ENCODE data around the gene LRRC28. TPM values are rescaled to one million over a fixed set of nuclear protein-coding genes. Genes with fewer than 3 reads are reported as not detected.

LRRC28 gene
- total RNA-seq, 1 donor from 2014 or later, result 26.9 TPM

GRCh38 chr15:99409097-99409473 lies 157.8 kb downstream of the LRRC28 start:
- Mint-ChIP-seq H3K4me1 (ENCODE audit: unreplicated experiment) (no peaks in the 10 kb centered on the region), H3K27ac (no peak overlapping the region), H3K9me3 (no peaks in the 10 kb centered on the region), H3K36me3 (no peaks in the 10 kb centered on the region), H3K27me3 (no peaks in the 10 kb centered on the region), H3K4me3 (no peak overlapping the region)
- peak; percentile 49 for TF ChIP-seq CTCF (conservative IDR thresholded peaks at IDR 0.05)
- DNase-seq (ENCODE audit: extremely low spot score, unreplicated experiment), result no peak

- H3K4me3 Mint-ChIP-seq, result no peak overlapping the region
- no peaks in the 10 kb centered on the region for H3K9me3 Mint-ChIP-seq
- no peak overlapping the region for H3K27ac Mint-ChIP-seq
- no peaks in the 10 kb centered on the region for H3K36me3 Mint-ChIP-seq
- no peaks in the 10 kb centered on the region for H3K27me3 Mint-ChIP-seq
- DNase-seq (ENCODE audit: extremely low spot score, unreplicated experiment), result no peak
- no peak for TF ChIP-seq CTCF (conservative IDR thresholded peaks at IDR 0.05)
- H3K4me1 Mint-ChIP-seq (ENCODE audit: unreplicated experiment), result no peaks in the 10 kb centered on the region
Observed at GRCh38 chr15:99409560-99409959, 158.3 kb downstream of the LRRC28 start.

- Mint-ChIP-seq H3K36me3 (no peaks in the 10 kb centered on the region), H3K4me1 (ENCODE audit: unreplicated experiment) (no peaks in the 10 kb centered on the region), H3K4me3 (no peak overlapping the region), H3K27me3 (no peaks in the 10 kb centered on the region), H3K9me3 (no peaks in the 10 kb centered on the region), H3K27ac (no peak overlapping the region)
- no peak for TF ChIP-seq CTCF (conservative IDR thresholded peaks at IDR 0.05)
- no peak for DNase-seq (ENCODE audit: extremely low spot score, unreplicated experiment)
Observed at GRCh38 chr15:99410477-99410876, 159.2 kb downstream of the LRRC28 start.

GRCh38 chr15:99411234-99411633 lies 160.0 kb downstream of the LRRC28 start:
- H3K27ac Mint-ChIP-seq, result no peak overlapping the region
- no peak for TF ChIP-seq CTCF (conservative IDR thresholded peaks at IDR 0.05)
- H3K4me1 Mint-ChIP-seq (ENCODE audit: unreplicated experiment), result no peaks in the 10 kb centered on the region
- H3K4me3 Mint-ChIP-seq, result no peak overlapping the region
- no peaks in the 10 kb centered on the region for H3K27me3 Mint-ChIP-seq
- no peak for DNase-seq (ENCODE audit: extremely low spot score, unreplicated experiment)
- no peaks in the 10 kb centered on the region for H3K9me3 Mint-ChIP-seq
- no peaks in the 10 kb centered on the region for H3K36me3 Mint-ChIP-seq

- no peaks in the 10 kb centered on the region for H3K27me3 Mint-ChIP-seq
- no peaks in the 10 kb centered on the region for H3K36me3 Mint-ChIP-seq
- H3K9me3 Mint-ChIP-seq, result no peaks in the 10 kb centered on the region
- H3K4me3 Mint-ChIP-seq, result no peak overlapping the region
- no peaks in the 10 kb centered on the region for H3K4me1 Mint-ChIP-seq (ENCODE audit: unreplicated experiment)
- DNase-seq (ENCODE audit: extremely low spot score, unreplicated experiment), result no peak
- no peak for TF ChIP-seq CTCF (conservative IDR thresholded peaks at IDR 0.05)
- no peak overlapping the region for H3K27ac Mint-ChIP-seq
Observed at GRCh38 chr15:99412082-99412481, 160.8 kb downstream of the LRRC28 start.

DNA sequence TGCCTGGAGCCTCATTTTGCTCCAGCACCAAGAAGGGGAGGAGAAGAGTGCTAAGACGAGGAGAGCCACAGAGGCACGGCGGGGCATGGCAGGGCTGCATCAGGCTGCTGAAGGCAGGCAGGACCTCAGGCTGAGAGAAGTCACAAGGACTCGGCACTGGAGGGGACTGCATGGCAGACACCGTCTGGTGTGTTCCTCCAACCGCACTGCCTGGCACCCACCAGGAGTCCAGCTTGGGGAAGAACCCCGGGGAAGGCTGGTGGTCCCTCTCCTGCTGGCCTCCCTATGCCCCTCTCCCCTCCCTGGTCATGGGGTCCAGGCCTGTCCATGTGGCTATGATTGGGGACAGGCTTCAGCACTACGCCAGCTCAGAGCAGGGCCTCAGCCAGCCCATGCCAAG lies 161.3 kb downstream of the LRRC28 start:
- DNase-seq (ENCODE audit: extremely low spot score, unreplicated experiment), result no peak

More for the DNA sequence above, 161.3 kb downstream of the LRRC28 start:
- Mint-ChIP-seq H3K27ac (no peak overlapping the region), H3K27me3 (no peaks in the 10 kb centered on the region), H3K9me3 (no peaks in the 10 kb centered on the region), H3K36me3 (no peaks in the 10 kb centered on the region), H3K4me1 (ENCODE audit: unreplicated experiment) (no peaks in the 10 kb centered on the region), H3K4me3 (no peak overlapping the region)
- TF ChIP-seq CTCF (conservative IDR thresholded peaks at IDR 0.05), result no peak

Data from type B pancreatic cell (in vitro differentiated cells).